Neuronal stem cell (in vitro differentiated cells): ENCODE results near the gene RNU6-9.

Experiments used
- DNase-seq: peaks from one replicate; pipeline ENCODE4 v3.0.0-alpha.2; 2013; ENCODE audit warnings: low spot score
- H2AFZ ChIP-seq: one replicate; pipeline ENCODE4 v1.6.1; 2013; ENCODE audit warnings: mild to moderate bottlenecking, low read length, inconsistent platforms
- H2AK5ac ChIP-seq: 2 replicates; pipeline ENCODE4 v1.6.1; 2013; ENCODE audit warnings: low read depth, mild to moderate bottlenecking, inconsistent platforms, low read length, moderate library complexity, mixed read lengths
- H2BK120ac ChIP-seq: 2 replicates; pipeline ENCODE4 v1.6.1; 2013; ENCODE audit warnings: low read depth, mild to moderate bottlenecking, inconsistent platforms, low read length, moderate library complexity, mixed read lengths
- H2BK12ac ChIP-seq: one replicate; pipeline ENCODE4 v1.6.1; 2013; ENCODE audit warnings: low read length, inconsistent platforms
- H2BK15ac ChIP-seq: 2 replicates; pipeline ENCODE4 v1.6.1; 2013; ENCODE audit warnings: mild to moderate bottlenecking, low read length, inconsistent platforms, mixed read lengths
- H2BK5ac ChIP-seq: one replicate; pipeline ENCODE4 v1.6.1; 2013; ENCODE audit warnings: inconsistent platforms, mild to moderate bottlenecking, low read length, moderate library complexity
- H3K14ac ChIP-seq: one replicate; pipeline ENCODE4 v1.6.1; 2013; ENCODE audit warnings: low read length, inconsistent platforms
- H3K18ac ChIP-seq: 2 replicates; pipeline ENCODE4 v1.6.1; 2013; ENCODE audit warnings: low read length, inconsistent platforms
- H3K23ac ChIP-seq: 2 replicates; pipeline ENCODE4 v1.6.1; 2013; ENCODE audit warnings: low read depth, mild to moderate bottlenecking, mixed read lengths, low read length, inconsistent platforms; ENCODE audit not compliant: poor library complexity
- H3K27ac ChIP-seq: replicated peaks from 3 replicates; pipeline ENCODE4 v1.5.1; 2013; ENCODE audit warnings: low read length, inconsistent platforms
- H3K27me3 ChIP-seq, 3 experiments: 2 replicates each; pipeline ENCODE4 v1.6.1; 2013; ENCODE audit warnings: low read length in 3 of 3, mild to moderate bottlenecking in 2 of 3, inconsistent platforms in 1 of 3, low read depth in 1 of 3, mixed read lengths in 1 of 3, moderate library complexity in 1 of 3; ENCODE audit not compliant: control insufficient read depth in 3 of 3, insufficient read depth in 3 of 3
- H3K36me3 ChIP-seq, 2 donors: replicated peaks in 1 of 2; 2 replicates each; pipeline ENCODE4 v1.6.1; 2013; ENCODE audit warnings: low read length in 2 of 2; ENCODE audit not compliant: control insufficient read depth in 2 of 2, insufficient read depth in 2 of 2
- H3K4ac ChIP-seq: 2 replicates; pipeline ENCODE4 v1.6.1; 2013; ENCODE audit warnings: inconsistent platforms, mild to moderate bottlenecking, low read length, moderate library complexity
- H3K4me1 ChIP-seq, 2 donors: 1 replicate in 1 of 2; 2 replicates in 1 of 2; pipeline ENCODE4 v1.6.1; 2013; ENCODE audit warnings: low read length in 2 of 2, low read depth in 1 of 2; ENCODE audit not compliant: control insufficient read depth in 2 of 2, insufficient read depth in 1 of 2
- H3K4me2 ChIP-seq: one replicate; pipeline ENCODE4 v1.6.1; 2013; ENCODE audit warnings: mild to moderate bottlenecking, low read length, inconsistent platforms; ENCODE audit not compliant: insufficient read depth, poor library complexity, severe bottlenecking
- H3K4me3 ChIP-seq, 2 donors: 2 replicates each; pipeline ENCODE4 v1.5.1; 2013; ENCODE audit warnings: low read length in 2 of 2, mild to moderate bottlenecking in 2 of 2, inconsistent platforms in 1 of 2, moderate library complexity in 1 of 2
- H3K79me1 ChIP-seq: one replicate; pipeline ENCODE4 v1.6.1; 2013; ENCODE audit warnings: low read depth, mild to moderate bottlenecking, inconsistent platforms, low read length, moderate library complexity
- H3K9ac ChIP-seq: one replicate; pipeline ENCODE4 v1.6.1; 2013; ENCODE audit warnings: mild to moderate bottlenecking, low read depth, low read length, inconsistent platforms; ENCODE audit not compliant: poor library complexity
- H3K9me3 ChIP-seq, 2 donors: replicated peaks in 1 of 2; 2 replicates each; pipeline versions ENCODE3 to v1.6.1; 2013; ENCODE audit warnings: low read length in 2 of 2, mild to moderate bottlenecking in 2 of 2, inconsistent platforms in 1 of 2, low read depth in 1 of 2, mixed read lengths in 1 of 2, moderate library complexity in 1 of 2; ENCODE audit not compliant: control insufficient read depth in 2 of 2, insufficient read depth in 1 of 2
- H4K8ac ChIP-seq: one replicate; pipeline ENCODE4 v1.6.1; 2013; ENCODE audit warnings: low read depth, mild to moderate bottlenecking, inconsistent platforms, low read length, moderate library complexity
- H4K91ac ChIP-seq: one replicate; pipeline ENCODE4 v1.6.1; 2013; ENCODE audit warnings: low read length, low read depth, mild to moderate bottlenecking, inconsistent platforms; ENCODE audit not compliant: poor library complexity
- WGBS, 2 donors: extraction: QIAGEN DNeasy Blood & Tissue Kit; methylation state at CpG; one replicate each; pipeline ENCODE4 v1.1.7; 2013; ENCODE audit warnings: missing lambda C conversion rate in 2 of 2, mixed read lengths in 1 of 2; ENCODE audit not compliant: insufficient read length in 2 of 2, insufficient replicate concordance in 1 of 2; ENCODE audit errors: extremely low coverage in 2 of 2; 5-methylcytosine and 5-hydroxymethylcytosine counted together

The RNU6-9 gene

GRCh38 chr19:873084-873483 lies 20.2 kb upstream of the RNU6-9 start:
- Histone ChIP-seq H3K79me1 (peaks cover 9% of the 10 kb centered on the region), H2BK5ac (no peak overlapping the region), H3K9me3 (no peaks in the 10 kb centered on the region), H3K14ac (no peak overlapping the region), H3K18ac (no peak overlapping the region), H3K4ac (no peak overlapping the region), H3K9ac (no peak overlapping the region), H2AFZ (no peak overlapping the region), H2AK5ac (no peak overlapping the region), H2BK120ac (no peak overlapping the region), H2BK12ac (no peak overlapping the region), H4K91ac (no peak overlapping the region), H3K27me3 (no peaks in the 10 kb centered on the region), H2BK15ac (no peak overlapping the region), H3K4me1 (no peaks in the 10 kb centered on the region), H3K4me2 (no peak overlapping the region), H3K36me3 (peaks cover 45 to 73% of the 10 kb centered on the region in 2 donors), H3K23ac (no peak overlapping the region), H3K4me3 (no peak overlapping the region), H4K8ac (no peak overlapping the region), H3K27ac (no peak overlapping the region)
- WGBS, 2 donors = no CpG with 5 or more reads among the region's 13 CpGs
- no peak for DNase-seq

- WGBS, 2 donors = no CpG with 5 or more reads among the region's 22 CpGs
Measured at GRCh38 chr19:873561-874041, 19.7 kb upstream of the RNU6-9 start.

GRCh38 chr19:875265-875879 lies 17.9 kb upstream of the RNU6-9 start:
- Histone ChIP-seq H3K4me3 (no peak overlapping the region), H3K36me3 (peaks cover 35 to 63% of the 10 kb centered on the region in 2 donors), H2BK120ac (no peak overlapping the region), H3K9me3 (no peaks in the 10 kb centered on the region), H3K4ac (no peak overlapping the region), H3K79me1 (peaks cover 12% of the 10 kb centered on the region), H3K9ac (no peak overlapping the region), H4K91ac (no peak overlapping the region), H3K4me1 (no peaks in the 10 kb centered on the region), H2BK12ac (no peak overlapping the region), H2BK5ac (peak overlapping the region; percentile 66), H3K27ac (no peak overlapping the region), H2AK5ac (no peak overlapping the region), H3K4me2 (no peak overlapping the region), H3K23ac (no peak overlapping the region), H2BK15ac (no peak overlapping the region), H3K18ac (no peak overlapping the region), H2AFZ (no peak overlapping the region), H3K14ac (no peak overlapping the region), H4K8ac (no peak overlapping the region), H3K27me3 (no peaks in the 10 kb centered on the region)
- WGBS, 2 donors = no CpG with 5 or more reads among the region's 28 CpGs
- no peak for DNase-seq

More at GRCh38 chr19:873561-874041, 19.7 kb upstream of the RNU6-9 start:
- no peak overlapping the region for H3K9ac ChIP-seq
- H3K14ac ChIP-seq = no peak overlapping the region
- H3K36me3 ChIP-seq = peaks cover 40 to 68% of the 10 kb centered on the region in 2 donors
- H3K79me1 ChIP-seq = peaks cover 7% of the 10 kb centered on the region
- H3K4ac ChIP-seq = no peak overlapping the region
- H3K4me2 ChIP-seq = no peak overlapping the region
- no peak overlapping the region for H2BK5ac ChIP-seq
- peak overlapping the region; percentile 28 for H2AK5ac ChIP-seq
- H4K8ac ChIP-seq = no peak overlapping the region
- no peak for DNase-seq
- no peaks in the 10 kb centered on the region for H3K9me3 ChIP-seq
- H3K18ac ChIP-seq = peak overlapping the region; percentile 48
- H4K91ac ChIP-seq = no peak overlapping the region
- no peaks in the 10 kb centered on the region for H3K4me1 ChIP-seq
- no peaks in the 10 kb centered on the region for H3K27me3 ChIP-seq
- H2BK120ac ChIP-seq = no peak overlapping the region
- no peak overlapping the region for H2BK12ac ChIP-seq
- peak overlapping the region; percentile 43 for H3K23ac ChIP-seq
- no peak overlapping the region for H3K4me3 ChIP-seq
- no peak overlapping the region for H2AFZ ChIP-seq
- no peak overlapping the region for H2BK15ac ChIP-seq
- no peak overlapping the region for H3K27ac ChIP-seq

GRCh38 chr19:876089-876488 lies 17.2 kb upstream of the RNU6-9 start:
- no peak overlapping the region for H2BK120ac ChIP-seq
- no CpG with 5 or more reads among the region's 18 CpGs for WGBS, 2 donors
- no peak overlapping the region for H3K4me3 ChIP-seq
- no peak overlapping the region for H4K91ac ChIP-seq
- H3K9ac ChIP-seq = no peak overlapping the region
- no peak overlapping the region for H2BK15ac ChIP-seq
- no peak overlapping the region for H2AFZ ChIP-seq
- H3K18ac ChIP-seq = no peak overlapping the region
- H3K27me3 ChIP-seq = no peaks in the 10 kb centered on the region
- H4K8ac ChIP-seq = no peak overlapping the region
- H3K14ac ChIP-seq = no peak overlapping the region
- H3K9me3 ChIP-seq = no peaks in the 10 kb centered on the region
- H3K27ac ChIP-seq = no peak overlapping the region
- H3K4me2 ChIP-seq = no peak overlapping the region
- no peak overlapping the region for H2AK5ac ChIP-seq
- H2BK12ac ChIP-seq = no peak overlapping the region
- H3K23ac ChIP-seq = no peak overlapping the region
- no peak for DNase-seq
- H3K4ac ChIP-seq = no peak overlapping the region
- peaks cover 12% of the 10 kb centered on the region for H3K79me1 ChIP-seq
- peaks cover 35 to 61% of the 10 kb centered on the region in 2 donors for H3K36me3 ChIP-seq
- H3K4me1 ChIP-seq = no peaks in the 10 kb centered on the region
- H2BK5ac ChIP-seq = peak overlapping the region; percentile 19
